SK-N-SH treated with all-trans-retinoic acid at 6 μM for 48 hours (cell line): ENCODE data around the gene SEMA7A.

Experiments
- BACH2 ChIP-seq: fragments of 250-450 bp; sonication (Bioruptor Pico); IDR thresholded peaks from 2 replicates; pipeline ENCODE4 v1.9.0; 2021; ENCODE audit warnings: mild to moderate bottlenecking, borderline replicate concordance
- OSR1 ChIP-seq: fragments of 250-450 bp; sonication (Bioruptor Pico); IDR thresholded peaks from 2 replicates; pipeline ENCODE4 v1.8.0; 2022; ENCODE audit warnings: moderate library complexity, mild to moderate bottlenecking, inconsistent platforms
- TCF4 ChIP-seq: fragments of 250-450 bp; sonication (Bioruptor Pico); IDR thresholded peaks from 2 replicates; pipeline ENCODE4 v1.8.0; 2021; ENCODE audit warnings: mild to moderate bottlenecking, moderate library complexity, borderline replicate concordance
- ZC3H10 ChIP-seq: fragments of 250-450 bp; sonication (Bioruptor Pico); IDR thresholded peaks from 2 replicates; pipeline ENCODE4 v1.5.1; 2021; ENCODE audit warnings: mild to moderate bottlenecking, moderate library complexity
- ZFP30 ChIP-seq: fragments of 450-650 bp; formaldehyde crosslinking; IDR thresholded peaks from 2 replicates; pipeline ENCODE4 v1.5.0; 2022; ENCODE audit warnings: mild to moderate bottlenecking, moderate library complexity
- ZNF565 ChIP-seq: fragments of 450-650 bp; formaldehyde crosslinking; conservative IDR thresholded peaks from 2 replicates; pipeline ENCODE4 v1.5.0; 2020; ENCODE audit warnings: low read depth, mild to moderate bottlenecking, moderate library complexity
- TF ChIP-seq, protein P1 (sequence below): fragments of 250-450 bp; sonication (Bioruptor Pico); IDR thresholded peaks from 2 replicates; pipeline ENCODE4 v1.5.1; 2021; ENCODE audit warnings: mild to moderate bottlenecking, moderate library complexity
- TF ChIP-seq, protein P2 (sequence below): fragments of 250-450 bp; sonication (Bioruptor Pico); IDR thresholded peaks from 2 replicates; pipeline ENCODE4 v1.8.0; 2021; ENCODE audit warnings: low read depth, mild to moderate bottlenecking, moderate library complexity, borderline replicate concordance
- TF ChIP-seq, protein P3 (sequence below): fragments of 250-450 bp; sonication (Bioruptor Pico); IDR thresholded peaks from 2 replicates; pipeline ENCODE4 v1.8.0; 2020; ENCODE audit warnings: mild to moderate bottlenecking, moderate library complexity, borderline replicate concordance

DNA sequence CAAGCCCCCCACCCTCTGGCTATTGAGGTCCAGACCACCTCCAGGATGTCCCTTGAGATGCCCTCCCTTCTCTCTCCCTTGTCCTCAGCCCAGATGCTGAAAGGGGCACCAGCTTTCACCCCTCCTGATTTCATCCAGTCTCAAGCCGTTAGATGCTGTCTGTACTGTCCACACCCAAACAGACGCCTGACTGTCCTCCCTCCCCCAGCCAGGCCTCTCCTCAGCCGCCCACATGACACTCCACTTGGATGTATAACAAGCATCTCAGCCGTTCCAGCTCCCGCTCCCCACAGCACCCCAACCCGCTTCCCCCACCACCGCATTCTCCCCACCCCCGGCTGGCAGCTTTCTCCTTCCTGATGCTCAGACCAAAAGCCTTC, 41.3 kb downstream of the SEMA7A start:
- TF ChIP-seq, protein P1, sequence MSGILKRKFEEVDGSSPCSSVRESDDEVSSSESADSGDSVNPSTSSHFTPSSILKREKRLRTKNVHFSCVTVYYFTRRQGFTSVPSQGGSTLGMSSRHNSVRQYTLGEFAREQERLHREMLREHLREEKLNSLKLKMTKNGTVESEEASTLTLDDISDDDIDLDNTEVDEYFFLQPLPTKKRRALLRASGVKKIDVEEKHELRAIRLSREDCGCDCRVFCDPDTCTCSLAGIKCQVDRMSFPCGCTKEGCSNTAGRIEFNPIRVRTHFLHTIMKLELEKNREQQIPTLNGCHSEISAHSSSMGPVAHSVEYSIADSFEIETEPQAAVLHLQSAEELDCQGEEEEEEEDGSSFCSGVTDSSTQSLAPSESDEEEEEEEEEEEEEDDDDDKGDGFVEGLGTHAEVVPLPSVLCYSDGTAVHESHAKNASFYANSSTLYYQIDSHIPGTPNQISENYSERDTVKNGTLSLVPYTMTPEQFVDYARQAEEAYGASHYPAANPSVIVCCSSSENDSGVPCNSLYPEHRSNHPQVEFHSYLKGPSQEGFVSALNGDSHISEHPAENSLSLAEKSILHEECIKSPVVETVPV (CRISPR knock-in tag), result no peak
- TF ChIP-seq, protein P2, sequence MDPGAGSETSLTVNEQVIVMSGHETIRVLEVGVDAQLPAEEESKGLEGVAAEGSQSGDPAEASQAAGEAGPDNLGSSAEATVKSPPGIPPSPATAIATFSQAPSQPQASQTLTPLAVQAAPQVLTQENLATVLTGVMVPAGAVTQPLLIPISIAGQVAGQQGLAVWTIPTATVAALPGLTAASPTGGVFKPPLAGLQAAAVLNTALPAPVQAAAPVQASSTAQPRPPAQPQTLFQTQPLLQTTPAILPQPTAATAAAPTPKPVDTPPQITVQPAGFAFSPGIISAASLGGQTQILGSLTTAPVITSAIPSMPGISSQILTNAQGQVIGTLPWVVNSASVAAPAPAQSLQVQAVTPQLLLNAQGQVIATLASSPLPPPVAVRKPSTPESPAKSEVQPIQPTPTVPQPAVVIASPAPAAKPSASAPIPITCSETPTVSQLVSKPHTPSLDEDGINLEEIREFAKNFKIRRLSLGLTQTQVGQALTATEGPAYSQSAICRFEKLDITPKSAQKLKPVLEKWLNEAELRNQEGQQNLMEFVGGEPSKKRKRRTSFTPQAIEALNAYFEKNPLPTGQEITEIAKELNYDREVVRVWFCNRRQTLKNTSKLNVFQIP (CRISPR knock-in tag), result no peak
- TF ChIP-seq ZNF565 (CRISPR knock-in tag), result no peak
- TF ChIP-seq BACH2 (CRISPR knock-in tag), result no peak
- TF ChIP-seq, protein P3, sequence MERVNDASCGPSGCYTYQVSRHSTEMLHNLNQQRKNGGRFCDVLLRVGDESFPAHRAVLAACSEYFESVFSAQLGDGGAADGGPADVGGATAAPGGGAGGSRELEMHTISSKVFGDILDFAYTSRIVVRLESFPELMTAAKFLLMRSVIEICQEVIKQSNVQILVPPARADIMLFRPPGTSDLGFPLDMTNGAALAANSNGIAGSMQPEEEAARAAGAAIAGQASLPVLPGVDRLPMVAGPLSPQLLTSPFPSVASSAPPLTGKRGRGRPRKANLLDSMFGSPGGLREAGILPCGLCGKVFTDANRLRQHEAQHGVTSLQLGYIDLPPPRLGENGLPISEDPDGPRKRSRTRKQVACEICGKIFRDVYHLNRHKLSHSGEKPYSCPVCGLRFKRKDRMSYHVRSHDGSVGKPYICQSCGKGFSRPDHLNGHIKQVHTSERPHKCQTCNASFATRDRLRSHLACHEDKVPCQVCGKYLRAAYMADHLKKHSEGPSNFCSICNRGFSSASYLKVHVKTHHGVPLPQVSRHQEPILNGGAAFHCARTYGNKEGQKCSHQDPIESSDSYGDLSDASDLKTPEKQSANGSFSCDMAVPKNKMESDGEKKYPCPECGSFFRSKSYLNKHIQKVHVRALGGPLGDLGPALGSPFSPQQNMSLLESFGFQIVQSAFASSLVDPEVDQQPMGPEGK (CRISPR knock-in tag), result no peak
- no peak for TF ChIP-seq ZFP30 (CRISPR knock-in tag)
- TF ChIP-seq OSR1 (CRISPR knock-in tag), result no peak
- TF ChIP-seq TCF4 (CRISPR knock-in tag), result no peak
- TF ChIP-seq ZC3H10, result no peak
